ENCODE measurements around the gene SLC44A3. TPM values are rescaled to one million over a fixed set of nuclear protein-coding genes. Genes with fewer than 3 reads are reported as not detected.

SLC44A3 gene
- total and polyA plus RNA-seq, 2 of the 8 experiments (the other 6 are each of a cell fraction or from before 2014, with no cell fraction given), result 4.2 to 5.0 TPM

DNA sequence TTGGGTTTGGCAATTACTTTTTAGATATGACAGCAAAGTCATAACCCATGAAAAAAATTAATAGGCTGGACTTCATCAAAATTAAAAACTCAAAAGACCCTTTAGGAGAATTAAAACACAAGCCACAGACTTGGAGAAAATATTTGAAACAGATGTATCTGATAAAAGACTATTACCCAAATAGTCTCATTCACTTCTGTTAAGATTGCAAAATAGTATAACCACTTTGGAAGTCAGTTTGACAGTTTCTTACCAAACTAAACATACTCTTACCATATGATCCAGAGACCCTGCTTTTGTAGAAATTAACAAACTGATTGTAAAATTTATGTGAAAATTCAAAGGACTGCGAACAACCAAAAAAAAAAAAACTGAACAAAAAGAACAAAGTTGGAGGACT is 32.5 kb upstream of the SLC44A3 start:
- Histone ChIP-seq H3K4me1 (replicated peaks in 1 of 4; ENCODE audit: control insufficient read depth in 3 of 4, insufficient read depth in 4 of 4, low read length in 3 of 4) (peaks cover 0 to 3% (median 0%) of the 10 kb centered on the region in 4 experiments; a peak in 1 of 7 replicates), H3K56ac (replicated peaks; ENCODE audit: insufficient read length, low read depth, low read length) (no peak overlapping the region), H3K9me3 (ENCODE audit: insufficient read depth in 2 of 2, low read depth in 1 of 2, low read length in 1 of 2) (no peaks in the 10 kb centered on the region), H3K4ac (replicated peaks; ENCODE audit: insufficient read length, low read depth, low read length) (no peak overlapping the region), H3K27me3 (replicated peaks in 1 of 4; ENCODE audit: control insufficient read depth in 3 of 4, extremely low read depth in 1 of 4, insufficient read depth in 3 of 4, low read length in 3 of 4) (no peaks in the 10 kb centered on the region), H2BK120ac (replicated peaks; ENCODE audit: low read depth, low read length) (no peak overlapping the region), H3K36me3 (ENCODE audit: control insufficient read depth in 2 of 4, insufficient read depth in 4 of 4, low read length in 3 of 4) (no peaks in the 10 kb centered on the region), H2BK5ac (ENCODE audit: low read depth, low read length) (no peak overlapping the region), H3K14ac (ENCODE audit: insufficient read length) (no peak overlapping the region), H3K27ac (ENCODE audit: low read depth, low read length) (no peak overlapping the region), H4K20me1 (replicated peaks in 1 of 2; ENCODE audit: control insufficient read depth in 1 of 2, insufficient read depth in 2 of 2, low read length in 2 of 2) (no peaks in the 10 kb centered on the region), H2AK5ac (ENCODE audit: low read depth, low read length) (no peak overlapping the region), H2AFZ (ENCODE audit: low read length) (no peak overlapping the region), H2BK12ac (ENCODE audit: low read depth, low read length) (no peak overlapping the region), H4K91ac (replicated peaks; ENCODE audit: insufficient read length, low read length) (no peak overlapping the region), H3K79me1 (ENCODE audit: low read depth, low read length) (no peaks in the 10 kb centered on the region), H3K23ac (ENCODE audit: insufficient read length) (no peak overlapping the region), H3K79me2 (ENCODE audit: control insufficient read depth in 1 of 2, insufficient read depth in 2 of 2, low read length in 2 of 2) (no peaks in the 10 kb centered on the region), H4K5ac (ENCODE audit: insufficient read length, low read depth, low read length) (no peak overlapping the region), H3K23me2 (ENCODE audit: low read depth, low read length) (no peaks in the 10 kb centered on the region; the same call in 1 of the 2 replicates), H3K18ac (ENCODE audit: extremely low read depth, low read length) (no peak overlapping the region), H3K4me2 (ENCODE audit: insufficient read depth in 1 of 2, low read depth in 2 of 2, low read length in 2 of 2) (no peak overlapping the region), H4K8ac (ENCODE audit: extremely low read depth, insufficient read depth, low read length) (no peak overlapping the region), H3K4me3 (ENCODE audit: extremely low read depth in 1 of 4, insufficient read depth in 2 of 4, low read depth in 3 of 4, low read length in 4 of 4) (no peak overlapping the region), H2BK15ac (ENCODE audit: low read length) (no peak overlapping the region), H3K9ac (replicated peaks in 1 of 4; ENCODE audit: extremely low read depth in 1 of 4, low read depth in 3 of 4, low read length in 3 of 4) (no peak overlapping the region), H2BK20ac (ENCODE audit: low read length) (no peak overlapping the region)
- DNase-seq (ENCODE audit: low read depth in 1 of 2, low spot score in 2 of 2) (no peak), FAIRE-seq (no peak)
- TF ChIP-seq JUND (IDR thresholded peaks at IDR 0.05; ENCODE audit: low read length) (no peak), TBP (IDR thresholded peaks at IDR 0.05; ENCODE audit: low read depth, low read length) (no peak), SRF (IDR thresholded peaks at IDR 0.05; ENCODE audit: low read depth, low read length) (no peak), SUZ12 (IDR thresholded peaks at IDR 0.05; ENCODE audit: low read length) (no peak)
- ChIA-PET CTCF (ENCODE audit: partially characterized antibody) (no interaction called here), POLR2A (ENCODE audit: partially characterized antibody) (no interaction called here)
- whole genome bisulfite sequencing, 2 experiments (ENCODE audit: extremely low coverage in 1 of 2, insufficient coverage in 1 of 2, insufficient read length in 1 of 2, insufficient replicate concordance in 2 of 2, low coverage in 1 of 2, low lambda C conversion rate in 2 of 2, missing lambda C conversion rate in 1 of 2), result 75% methylated on average over 1 of the region's 1 CpG; no CpG with 5 or more reads in 1 of the 2 experiments

Measured in H1 (cell line).